Kidney (tissue), 22 donors: ENCODE results near the gene AHNAK. TPM values are rescaled to one million over a fixed set of nuclear protein-coding genes. Genes with fewer than 3 reads are reported as not detected.

Experiments used
- DNase-seq, 5 donors: peaks; one replicate each; pipeline ENCODE4 v3.0.0-alpha.2; 2013 to 2020
- FAIRE-seq: peaks from 2 replicates; lab custom pipeline; 2012; peaks lifted over from hg19 to GRCh38; lab: Jason Lieb, UNC
- H3K27ac ChIP-seq, 2 donors: one replicate each; pipeline ENCODE4 v1.7.0; 2013; ENCODE audit warnings: low read depth in 2 of 2, low read length in 2 of 2, inconsistent platforms in 1 of 2
- H3K27me3 ChIP-seq: one replicate; pipeline ENCODE4 v1.7.1; 2013; ENCODE audit warnings: low read length, inconsistent platforms; ENCODE audit not compliant: control insufficient read depth, insufficient read depth
- H3K36me3 ChIP-seq, 3 donors: one replicate each; pipeline versions ENCODE4 v1.7.0 to v1.7.1; 2013; ENCODE audit warnings: low read length in 3 of 3, control low read depth in 1 of 3, inconsistent platforms in 1 of 3; ENCODE audit not compliant: insufficient read depth in 3 of 3, control insufficient read depth in 2 of 3
- H3K4me1 ChIP-seq, 3 donors: one replicate each; pipeline versions ENCODE4 v1.7.0 to v1.7.1; 2013; ENCODE audit warnings: low read length in 3 of 3, inconsistent platforms in 1 of 3, low read depth in 1 of 3; ENCODE audit not compliant: control insufficient read depth in 2 of 3, insufficient read depth in 2 of 3
- H3K4me3 ChIP-seq, 3 donors: one replicate each; pipeline versions ENCODE4 v1.7.0 to v1.8.1; 2013; ENCODE audit warnings: low read length in 3 of 3, control low read depth in 1 of 3, inconsistent platforms in 1 of 3
- H3K9ac ChIP-seq, 3 donors: one replicate each; pipeline versions ENCODE4 v1.7.0 to v1.7.1; 2013; ENCODE audit warnings: low read length in 3 of 3, control low read depth in 1 of 3, inconsistent platforms in 1 of 3
- H3K9me3 ChIP-seq, 3 donors: one replicate each; pipeline versions ENCODE4 v1.7.0 to v1.7.1; 2013; ENCODE audit warnings: low read length in 3 of 3, control low read depth in 1 of 3, inconsistent platforms in 1 of 3; ENCODE audit not compliant: control insufficient read depth in 2 of 3, insufficient read depth in 1 of 3
- CTCF ChIP-seq: IDR thresholded peaks from 3 replicates; pipeline ENCODE4 v1.5.1; 2012; ENCODE audit warnings: mild to moderate bottlenecking, moderate library complexity, borderline replicate concordance; ENCODE audit not compliant: insufficient read depth; ENCODE audit errors: extremely low read depth
- intact Hi-C: fragments of 100-400 bp; cut with DNase I; formaldehyde crosslinking; loops from one replicate; pipeline ENCODE4 v1.11.1; 2022
- long read RNA-seq, 10 donors: library from polyadenylated mRNA in 1 of 10; unstranded in 1 of 10; transcript quantifications; one replicate each; pipeline ENCODE4 v2.0.0 and lab custom pipeline, GENCODE V29; 2021 to 2026
- polyA plus RNA-seq: library from polyadenylated mRNA; stranded (reverse); fragments of 350-450 nt; fragmentation: Illumina TruSeq; extraction: RNeasy Lipid Tissue Mini Kit (QIAGEN cat#74804); gene quantifications from one replicate; pipeline ENCODE4 v1.2.3, GENCODE V29; 2014; ENCODE audit warnings: low read depth, low replicate concordance; ENCODE audit not compliant: insufficient read depth
- total RNA-seq: library from RNA; stranded (reverse); fragmentation: NEBNext Ultra II Directional; extraction: Animal tissue kit (Norgen Biotek cat#: 25700); gene quantifications from one replicate; pipeline ENCODE4 v1.2.1, GENCODE V29; 2021
- donor health status: control.
- donor health status: control.
- donor health status: control.
- donor health status: control.
- donor health status: control.
- donor health status: DM: yes; HTN: yes; CAD: no.
- donor health status: Normal renal cell carcinoma (clear cell type).

The AHNAK gene
- total RNA-seq (700 TPM), polyA plus RNA-seq (36.6 TPM)
- long read RNA-seq, donor 1, full-length matches to known transcripts: 24 of 24 reads
- long read RNA-seq, donor 1, partial matches to known transcripts: 0 of 24 reads
- long read RNA-seq, donor 1, other reads (novel, unspliced or antisense): 0 of 24 reads
- long read RNA-seq, donor 2, full-length matches to known transcripts: 19 of 19 reads
- long read RNA-seq, donor 2, partial matches to known transcripts: 0 of 19 reads
- long read RNA-seq, donor 2, other reads (novel, unspliced or antisense): 0 of 19 reads
- long read RNA-seq, donor 3, full-length matches to known transcripts: 24 of 24 reads
- long read RNA-seq, donor 3, partial matches to known transcripts: 0 of 24 reads
- long read RNA-seq, donor 3, other reads (novel, unspliced or antisense): 0 of 24 reads
- long read RNA-seq, donor 4, full-length matches to known transcripts: 10 of 10 reads
- long read RNA-seq, donor 4, partial matches to known transcripts: 0 of 10 reads
- long read RNA-seq, donor 4, other reads (novel, unspliced or antisense): 0 of 10 reads
- long read RNA-seq, donor 5, full-length matches to known transcripts: 2 of 2 reads
- long read RNA-seq, donor 5, partial matches to known transcripts: 0 of 2 reads
- long read RNA-seq, donor 5, other reads (novel, unspliced or antisense): 0 of 2 reads
- long read RNA-seq, donor 6, full-length matches to known transcripts: 3 of 3 reads
- long read RNA-seq, donor 6, partial matches to known transcripts: 0 of 3 reads
- long read RNA-seq, donor 6, other reads (novel, unspliced or antisense): 0 of 3 reads
- long read RNA-seq, donor 7, full-length matches to known transcripts: 74 of 103 reads
- long read RNA-seq, donor 7, partial matches to known transcripts: 3 of 103 reads
- long read RNA-seq, donor 7, other reads (novel, unspliced or antisense): 26 of 103 reads
- long read RNA-seq, donor 8, full-length matches to known transcripts: 14 of 82 reads
- long read RNA-seq, donor 8, partial matches to known transcripts: 68 of 82 reads
- long read RNA-seq, donor 8, other reads (novel, unspliced or antisense): 0 of 82 reads
- long read RNA-seq, donor 9, full-length matches to known transcripts: 12 of 12 reads
- long read RNA-seq, donor 9, partial matches to known transcripts: 0 of 12 reads
- long read RNA-seq, donor 9, other reads (novel, unspliced or antisense): 0 of 12 reads
- long read RNA-seq, donor 10, full-length matches to known transcripts: 17 of 17 reads
- long read RNA-seq, donor 10, partial matches to known transcripts: 0 of 17 reads
- long read RNA-seq, donor 10, other reads (novel, unspliced or antisense): 0 of 17 reads

GRCh38 chr11:62546244-62546928 lies at the start of gene AHNAK:
Gene AHNAK (minus strand): TSS chr11:62546806. CDS start chr11:62536098, 10,708 bp downstream.
- no peak for TF ChIP-seq CTCF
- Histone ChIP-seq H3K9me3 (no peaks in the 10 kb centered on the region), H3K27ac (peak within 1 kb of the TSS; percentile 97 to 99), H3K4me3 (peak within 1 kb of the TSS; percentile 85 to 90 (median 90)), H3K36me3 (no peaks in the 10 kb centered on the region), H3K9ac (peak within 1 kb of the TSS; percentile 65 to 97 (median 90)), H3K4me1 (peaks cover 0 to 35% (median 23%) of the 10 kb centered on the region in 3 donors), H3K27me3 (no peaks in the 10 kb centered on the region)
- DNase-seq: peak; percentile 59 to 96 (median 89)
- intact Hi-C loops: loop anchor here (10.0 kb wide), 1 partner anchor 122 kb away; no protein-coding TSS in a partner anchor
- FAIRE-seq: no peak

- Histone ChIP-seq H3K4me3 (no peak overlapping the region), H3K27ac (no peak overlapping the region), H3K36me3 (peaks cover 8 to 40% (median 39%) of the 10 kb centered on the region in 3 donors), H3K9ac (no peak overlapping the region), H3K4me1 (peaks cover 9 to 21% (median 17%) of the 10 kb centered on the region in 3 donors), H3K27me3 (no peaks in the 10 kb centered on the region), H3K9me3 (no peaks in the 10 kb centered on the region)
- FAIRE-seq (no peak), DNase-seq (no peak)
- TF ChIP-seq CTCF: no peak
- intact Hi-C loops: no loop called here
Measured at GRCh38 chr11:62595124-62595523, 48.5 kb upstream of the AHNAK start.

- peak; percentile 41 for TF ChIP-seq CTCF
- H3K9ac ChIP-seq: no peak overlapping the region
- FAIRE-seq (no peak), DNase-seq (peak; percentile 73 to 88 (median 79))
- H3K36me3 ChIP-seq: peaks cover 8 to 42% (median 40%) of the 10 kb centered on the region in 3 donors
- no peaks in the 10 kb centered on the region for H3K27me3 ChIP-seq
- H3K27ac ChIP-seq: no peak overlapping the region
- intact Hi-C loops: no loop called here
- peaks cover 4 to 16% (median 12%) of the 10 kb centered on the region in 3 donors for H3K4me1 ChIP-seq
- H3K9me3 ChIP-seq: no peaks in the 10 kb centered on the region
- no peak overlapping the region for H3K4me3 ChIP-seq
Measured at GRCh38 chr11:62593434-62594044, 46.9 kb upstream of the AHNAK start.
